Measurements from ENCODE around the gene EPS8L3.

Gene EPS8L3

GRCh38 chr1:109739738-109740614 is 23.7 kb downstream of the EPS8L3 start:
- DNase-seq (ENCODE audit: low read depth in 1 of 2, low spot score in 1 of 2), result peak; percentile 61 to 69

- no peak for DNase-seq (ENCODE audit: low read depth in 1 of 2, low spot score in 1 of 2)
These were observed 30.4 kb downstream of the EPS8L3 start for GRCh38 chr1:109733236-109733870.

- DNase-seq (ENCODE audit: low read depth in 1 of 2, low spot score in 1 of 2), result no peak
These were observed 31.3 kb downstream of the EPS8L3 start for GRCh38 chr1:109732390-109732881.

GRCh38 chr1:109730666-109731065 is 33.1 kb downstream of the EPS8L3 start:
- DNase-seq (ENCODE audit: low read depth in 1 of 2, low spot score in 1 of 2), result no peak

GRCh38 chr1:109728870-109729269 is 34.9 kb downstream of the EPS8L3 start:
- DNase-seq (ENCODE audit: low read depth in 1 of 2, low spot score in 1 of 2), result no peak

- no peak for DNase-seq (ENCODE audit: low read depth in 1 of 2, low spot score in 1 of 2)
These were observed 36.9 kb downstream of the EPS8L3 start for GRCh38 chr1:109726728-109727373.

DNA sequence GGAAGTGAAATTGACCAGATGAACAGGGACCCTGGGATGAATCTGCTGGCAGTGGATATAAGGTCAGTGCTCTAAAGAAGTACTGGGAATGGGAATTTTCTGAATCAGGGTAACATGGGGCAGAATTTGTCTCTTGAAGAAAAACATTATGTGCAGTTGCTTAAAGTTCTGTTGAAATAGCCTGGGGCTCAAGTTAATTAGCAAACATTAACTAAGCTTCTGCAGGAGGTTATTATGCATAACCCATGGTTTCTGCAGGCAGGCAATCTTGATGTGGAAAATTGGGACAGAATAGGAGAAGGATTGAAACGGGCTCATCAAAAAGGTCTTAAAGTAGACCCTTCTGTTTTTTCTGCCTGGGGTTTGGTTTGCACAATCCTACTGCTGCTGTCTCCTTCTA is 37.7 kb downstream of the EPS8L3 start:
- DNase-seq (ENCODE audit: low read depth in 1 of 2, low spot score in 1 of 2), result no peak

GRCh38 chr1:109725510-109725909 is 38.2 kb downstream of the EPS8L3 start:
- no peak for DNase-seq (ENCODE audit: low read depth in 1 of 2, low spot score in 1 of 2)

GRCh38 chr1:109724933-109725332 is 38.8 kb downstream of the EPS8L3 start:
- no peak for DNase-seq (ENCODE audit: low read depth in 1 of 2, low spot score in 1 of 2)

- DNase-seq (ENCODE audit: low read depth in 1 of 2, low spot score in 1 of 2), result no peak
These were observed 40.6 kb downstream of the EPS8L3 start for GRCh38 chr1:109722908-109723691.

DNA sequence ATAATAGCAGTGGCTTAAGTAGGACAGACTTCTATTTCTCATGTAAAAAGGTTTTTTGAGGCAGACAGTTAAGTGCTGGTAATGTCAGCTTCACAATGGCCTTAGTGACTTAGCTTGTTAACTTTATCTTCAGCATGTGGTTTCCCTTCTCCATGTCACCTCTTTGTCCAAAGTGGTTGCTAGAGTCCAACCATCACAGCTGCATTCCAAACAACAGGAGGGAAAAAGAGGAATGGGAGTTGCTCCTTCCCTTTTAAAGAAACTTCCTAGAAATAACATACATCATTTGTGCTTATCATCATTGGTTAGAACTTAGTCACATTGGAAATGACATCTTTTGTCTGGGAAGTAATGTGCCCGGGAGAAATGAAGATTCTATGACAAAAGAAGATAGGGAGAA is 41.8 kb downstream of the EPS8L3 start:
- DNase-seq (ENCODE audit: low read depth in 1 of 2, low spot score in 1 of 2), result no peak

DNA sequence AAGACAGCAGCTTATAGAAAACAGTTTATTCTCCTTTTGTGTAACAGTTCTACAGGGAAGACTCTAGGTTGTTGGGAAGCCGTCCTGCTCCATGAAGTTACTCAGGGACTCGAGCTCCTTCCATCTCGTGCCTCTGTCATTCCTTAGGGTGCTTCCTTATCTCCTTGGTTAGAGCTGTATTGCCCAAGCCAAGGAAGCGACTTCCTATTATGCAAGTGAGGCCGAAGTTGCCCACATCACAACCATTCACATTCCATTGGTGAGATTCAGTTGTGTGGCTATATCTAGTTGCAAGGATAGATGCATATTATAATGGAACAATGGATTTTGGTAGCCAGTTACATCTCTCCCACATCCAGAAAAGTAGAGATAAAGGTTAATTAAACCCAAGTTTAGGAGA is 42.7 kb downstream of the EPS8L3 start:
- DNase-seq (ENCODE audit: low read depth in 1 of 2, low spot score in 1 of 2), result no peak

- DNase-seq (ENCODE audit: low read depth in 1 of 2, low spot score in 1 of 2), result no peak
These were observed 44.3 kb downstream of the EPS8L3 start for GRCh38 chr1:109719337-109719837.

DNA sequence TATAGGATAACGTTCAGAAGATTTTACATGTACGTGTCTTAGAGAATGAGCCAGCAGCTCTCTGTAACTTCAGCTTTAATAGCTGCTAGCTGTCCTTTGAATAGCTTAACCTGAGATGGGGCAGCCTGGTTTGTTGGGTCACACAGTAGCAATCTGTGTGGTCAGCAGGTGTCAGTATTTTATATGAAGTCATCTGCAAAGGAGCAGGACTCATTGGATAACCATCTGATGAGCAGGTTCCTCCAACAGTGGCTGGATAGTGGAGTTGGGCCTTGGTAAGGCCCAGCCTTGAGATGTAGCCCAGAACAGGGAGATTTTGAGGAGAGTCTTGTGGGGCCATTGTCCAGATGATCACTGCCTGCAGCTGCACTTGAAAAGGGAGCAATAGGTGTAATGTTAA is 45.2 kb downstream of the EPS8L3 start:
- no peak for DNase-seq (ENCODE audit: low read depth in 1 of 2, low spot score in 1 of 2)

GRCh38 chr1:109717729-109718128 is 46.0 kb downstream of the EPS8L3 start:
- DNase-seq (ENCODE audit: low read depth in 1 of 2, low spot score in 1 of 2), result no peak

- DNase-seq (ENCODE audit: low read depth in 1 of 2, low spot score in 1 of 2), result no peak
These were observed 47.1 kb downstream of the EPS8L3 start for GRCh38 chr1:109716570-109717090.

DNA sequence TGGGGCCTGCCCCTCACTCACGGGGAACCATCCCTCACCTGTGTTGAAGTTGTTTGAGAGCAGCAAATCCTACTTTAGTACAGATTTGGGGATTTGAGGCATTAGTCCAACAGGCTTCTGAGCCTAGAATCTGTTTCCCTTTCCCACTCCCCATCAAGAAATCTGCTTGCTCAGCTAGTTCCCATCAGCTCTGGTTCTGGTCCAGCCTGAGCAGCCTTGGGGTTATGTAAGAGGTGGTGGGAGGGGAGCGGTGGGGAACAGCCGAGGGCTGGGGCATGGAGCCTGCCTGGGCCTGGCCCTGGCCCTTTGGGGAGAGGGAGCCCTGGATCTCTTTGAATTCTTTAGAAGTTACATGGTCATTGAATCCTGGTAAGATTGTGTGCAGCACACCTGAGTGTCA is 47.6 kb downstream of the EPS8L3 start:
- no peak for DNase-seq (ENCODE audit: low read depth in 1 of 2, low spot score in 1 of 2)

DNA sequence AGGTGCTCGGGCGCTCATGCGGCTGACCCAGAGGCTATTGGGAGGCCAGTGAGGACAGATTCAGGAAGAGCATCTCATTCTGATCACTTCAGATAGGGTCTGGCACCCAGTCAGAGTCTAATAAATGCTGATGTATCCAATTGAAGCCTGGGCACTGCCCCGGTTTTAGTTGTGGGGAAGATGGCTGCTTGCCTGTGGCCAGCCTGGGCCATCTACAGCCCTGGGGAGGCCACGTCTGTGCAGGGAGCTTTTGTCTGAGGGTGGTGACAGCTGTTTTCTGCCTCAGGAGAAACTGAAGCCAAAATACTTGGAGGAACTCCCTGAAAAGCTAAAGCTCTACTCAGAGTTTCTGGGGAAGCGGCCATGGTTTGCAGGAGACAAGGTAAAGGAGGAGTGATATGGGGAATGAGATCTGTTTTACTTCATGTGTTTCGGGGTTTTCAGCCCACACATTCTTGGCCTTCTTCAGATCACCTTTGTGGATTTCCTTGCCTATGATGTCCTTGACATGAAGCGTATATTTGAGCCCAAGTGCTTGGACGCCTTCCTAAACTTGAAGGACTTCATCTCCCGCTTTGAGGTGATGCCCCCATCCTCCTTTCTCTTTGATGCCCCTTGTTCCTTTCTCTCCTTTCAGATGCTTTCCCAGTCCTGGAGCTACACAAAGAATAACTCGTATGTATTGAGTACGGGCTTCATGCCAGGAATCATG is 48.9 kb downstream of the EPS8L3 start:
- no peak for DNase-seq (ENCODE audit: low read depth in 1 of 2, low spot score in 1 of 2)

DNA sequence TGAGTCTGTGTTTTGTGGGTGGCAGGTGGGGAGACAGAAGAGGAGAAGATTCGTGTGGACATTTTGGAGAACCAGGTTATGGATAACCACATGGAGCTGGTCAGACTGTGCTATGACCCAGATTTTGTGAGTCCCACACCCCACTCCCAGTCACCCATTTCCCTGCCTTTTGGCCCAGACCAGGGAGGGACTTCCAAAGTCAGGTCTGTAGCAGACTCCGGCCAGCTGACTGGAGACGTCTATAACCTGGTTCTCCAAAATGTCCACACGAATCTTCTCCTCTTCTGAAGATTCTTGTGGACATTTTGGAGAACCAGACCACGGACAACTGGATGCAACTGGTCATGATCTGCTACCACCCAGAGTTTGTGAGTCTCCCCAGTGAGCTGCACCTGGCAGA is 50.1 kb downstream of the EPS8L3 start:
- no peak for DNase-seq (ENCODE audit: low read depth in 1 of 2, low spot score in 1 of 2)

GRCh38 chr1:109712321-109712864 is 51.3 kb downstream of the EPS8L3 start:
- no peak for DNase-seq (ENCODE audit: low read depth in 1 of 2, low spot score in 1 of 2)

All from activated CD4-positive, alpha-beta T cell treated with anti-CD3 and anti-CD28 coated beads, Interleukin-2, amount 50 U/mL, for 24 hours (primary cell).